Epithelial cell of proximal tubule (primary cell): Measurements from ENCODE around the gene PKHD1. TPM values are rescaled to one million over a fixed set of nuclear protein-coding genes. Genes with fewer than 3 reads are reported as not detected.

Source experiments
- DNase-seq: peaks from one replicate; pipeline ENCODE4 v3.0.0-alpha.2; 2011; ENCODE audit warnings: low read depth
- H3K4me3 ChIP-seq: 2 replicates; pipeline ENCODE4 v1.5.1; 2011; ENCODE audit warnings: low read depth, mild to moderate bottlenecking, low read length
- CTCF ChIP-seq: conservative IDR thresholded peaks from 2 replicates; pipeline ENCODE4 v1.5.1; 2012; ENCODE audit warnings: low read depth, mild to moderate bottlenecking, low read length
- total RNA-seq: library from RNA; depleted of rRNA; stranded (reverse); fragments of >200 nt; gene quantifications from 2 replicates; pipeline ENCODE4 v1.2.3, GENCODE V29; 2015

PKHD1 gene
- total RNA-seq, 1 donor from 2014 or later: 1.7 TPM

- no peak for TF ChIP-seq CTCF
- H3K4me3 ChIP-seq: no peak overlapping the region
- DNase-seq: no peak
Measured at GRCh38 chr6:51720327-51720726, 367.1 kb downstream of the PKHD1 start.

GRCh38 chr6:51719297-51719696 is 368.1 kb downstream of the PKHD1 start:
- DNase-seq: no peak
- H3K4me3 ChIP-seq: no peak overlapping the region
- TF ChIP-seq CTCF: no peak

GRCh38 chr6:51718533-51718932 is 368.9 kb downstream of the PKHD1 start:
- no peak overlapping the region for H3K4me3 ChIP-seq
- no peak for TF ChIP-seq CTCF
- DNase-seq: no peak

GRCh38 chr6:51717477-51717876 is 369.9 kb downstream of the PKHD1 start:
- H3K4me3 ChIP-seq: no peak overlapping the region
- DNase-seq: no peak
- TF ChIP-seq CTCF: no peak

- no peak for DNase-seq
- TF ChIP-seq CTCF: no peak
- H3K4me3 ChIP-seq: no peak overlapping the region
Measured at GRCh38 chr6:51711876-51712275, 375.5 kb downstream of the PKHD1 start.

GRCh38 chr6:51706086-51706485 is 381.3 kb downstream of the PKHD1 start:
- TF ChIP-seq CTCF: no peak
- no peak for DNase-seq
- no peak overlapping the region for H3K4me3 ChIP-seq

GRCh38 chr6:51704932-51705540 is 382.4 kb downstream of the PKHD1 start:
- H3K4me3 ChIP-seq: no peak overlapping the region
- DNase-seq: no peak
- TF ChIP-seq CTCF: no peak
